CD4-positive, alpha-beta T cell (primary cell): ENCODE data around the gene SEPTIN10. TPM values are rescaled to one million over a fixed set of nuclear protein-coding genes. Genes with fewer than 3 reads are reported as not detected.

ENCODE experiments used
- ATAC-seq: fragments of 200-7000 bp; cut with Tn5 transposase; one replicate; pipeline ENCODE4 v1.10.0; 2022; ENCODE audit warnings: mild to moderate bottlenecking; ENCODE audit not compliant: poor library complexity
- CTCF ChIA-PET: fragments of 350-600 bp; sonication (Branson Sonifier 250); formaldehyde crosslinking; loops from one replicate; lab custom pipeline; 2021; ENCODE audit warnings: antibody characterized with exemption, inconsistent platforms; lab: Charles Lee
- POLR2A ChIA-PET: fragments of 350-600 bp; sonication (Branson Sonifier 250); formaldehyde crosslinking; loops from one replicate; lab custom pipeline; 2021; ENCODE audit warnings: antibody characterized with exemption, inconsistent platforms; lab: Charles Lee
- DNase-seq, 14 experiments: peaks; one replicate each; pipeline ENCODE4 v3.0.0-alpha.2; 2013 to 2020; ENCODE audit warnings: mixed read lengths in 2 of 14
- H3K27ac ChIP-seq, 2 donors: one replicate each; pipeline versions ENCODE4 v1.5.1 to v1.7.0; 2013; ENCODE audit warnings: low read length in 2 of 2, low read depth in 1 of 2, mild to moderate bottlenecking in 1 of 2
- H3K27me3 ChIP-seq, 2 experiments: 1 replicate in 1 of 2; 2 replicates in 1 of 2; pipeline versions ENCODE4 v1.6.1 to v1.7.0; 2013; ENCODE audit warnings: low read length in 2 of 2, control low read depth in 1 of 2, mild to moderate bottlenecking in 1 of 2, moderate library complexity in 1 of 2; ENCODE audit not compliant: insufficient read depth in 2 of 2, control insufficient read depth in 1 of 2
- H3K36me3 ChIP-seq: one replicate; pipeline ENCODE4 v1.6.1; 2013; ENCODE audit warnings: low read length, control low read depth; ENCODE audit not compliant: insufficient read depth
- H3K4me1 ChIP-seq: one replicate; pipeline ENCODE4 v1.6.1; 2013; ENCODE audit warnings: low read length, control low read depth; ENCODE audit not compliant: insufficient read depth
- H3K4me3 ChIP-seq: one replicate; pipeline ENCODE4 v1.5.1; 2013; ENCODE audit warnings: mild to moderate bottlenecking, low read length, moderate library complexity
- H3K9me3 ChIP-seq, 2 experiments: 1 replicate in 1 of 2; 2 replicates in 1 of 2; pipeline versions ENCODE4 v1.6.1 to v1.7.0; 2013; ENCODE audit warnings: low read length in 2 of 2, mild to moderate bottlenecking in 2 of 2, control low read depth in 1 of 2, moderate library complexity in 1 of 2; ENCODE audit not compliant: control insufficient read depth in 1 of 2, insufficient read depth in 1 of 2
- H3K27ac Mint-ChIP-seq: one replicate; pipeline ENCODE4 v1.8.0; 2020; ENCODE audit warnings: mixed read lengths
- H3K27me3 Mint-ChIP-seq: one replicate; pipeline ENCODE4 v1.8.0; 2021; ENCODE audit warnings: mixed read lengths
- H3K36me3 Mint-ChIP-seq: one replicate; pipeline ENCODE4 v1.8.0; 2021; ENCODE audit warnings: low read depth, mixed read lengths
- H3K4me1 Mint-ChIP-seq: one replicate; pipeline ENCODE4 v1.8.0; 2021; ENCODE audit warnings: low read depth, mixed read lengths
- H3K4me3 Mint-ChIP-seq: one replicate; pipeline ENCODE4 v1.8.0; 2020; ENCODE audit warnings: mild to moderate bottlenecking, mixed read lengths
- H3K9me3 Mint-ChIP-seq: one replicate; pipeline ENCODE4 v1.8.0; 2020; ENCODE audit warnings: mixed read lengths
- intact Hi-C, 2 experiments: fragments of 100-400 bp; cut with DNase I in 1 of 2; cut with micrococcal nuclease in 1 of 2; formaldehyde crosslinking; loops; one replicate each; pipeline versions ENCODE4 v1.15.1 to v1.9.0; 2023 to 2025; cut with DNase I, micrococcal nuclease
- total RNA-seq, 174 experiments: library from RNA in 2 of 174; stranded (reverse) in 2 of 174; gene quantifications; one replicate each; pipeline ENCODE4 v1.2.3 and lab custom pipeline; 2021 to 2026
- TF ChIP-seq, protein P1 (sequence below): fragments of 200-600 bp; IDR thresholded peaks from one replicate; pipeline ENCODE4 v1.8.0; 2022; ENCODE audit warnings: antibody characterized with exemption, mild to moderate bottlenecking

The SEPTIN10 gene
- total RNA-seq, 2 experiments from 2014 or later, result 2.0 to 2.6 TPM

DNA sequence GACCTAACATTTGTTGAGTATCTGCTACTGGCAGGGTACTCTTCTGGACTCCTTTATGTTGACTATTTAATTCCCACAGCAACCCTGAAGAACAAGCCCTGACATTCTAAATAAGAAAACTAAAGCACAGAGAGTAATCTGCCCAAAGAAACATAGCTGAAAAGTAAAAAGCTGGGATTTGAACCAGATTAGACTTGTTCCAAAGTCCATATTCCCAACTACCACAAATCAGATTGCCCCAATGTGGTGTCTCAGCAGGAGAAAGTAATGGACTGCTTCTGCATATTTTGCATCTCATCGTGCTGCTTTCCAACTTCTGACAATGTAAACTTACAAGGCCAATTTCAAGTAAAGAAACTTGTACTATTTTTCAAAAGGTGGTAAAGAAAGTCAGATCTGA lies 56.5 kb downstream of the SEPTIN10 start:
- Histone ChIP-seq H3K27ac (no peak overlapping the region), H3K27me3 (no peaks in the 10 kb centered on the region), H3K9me3 (no peaks in the 10 kb centered on the region), H3K4me3 (no peak overlapping the region), H3K4me1 (no peaks in the 10 kb centered on the region), H3K36me3 (no peaks in the 10 kb centered on the region)
- Mint-ChIP-seq H3K4me1 (no peaks in the 10 kb centered on the region), H3K4me3 (no peak overlapping the region), H3K9me3 (no peaks in the 10 kb centered on the region), H3K36me3 (no peaks in the 10 kb centered on the region), H3K27ac (no peak overlapping the region), H3K27me3 (no peaks in the 10 kb centered on the region)
- ATAC-seq (no peak), DNase-seq (no peak)
- TF ChIP-seq, protein P1, sequence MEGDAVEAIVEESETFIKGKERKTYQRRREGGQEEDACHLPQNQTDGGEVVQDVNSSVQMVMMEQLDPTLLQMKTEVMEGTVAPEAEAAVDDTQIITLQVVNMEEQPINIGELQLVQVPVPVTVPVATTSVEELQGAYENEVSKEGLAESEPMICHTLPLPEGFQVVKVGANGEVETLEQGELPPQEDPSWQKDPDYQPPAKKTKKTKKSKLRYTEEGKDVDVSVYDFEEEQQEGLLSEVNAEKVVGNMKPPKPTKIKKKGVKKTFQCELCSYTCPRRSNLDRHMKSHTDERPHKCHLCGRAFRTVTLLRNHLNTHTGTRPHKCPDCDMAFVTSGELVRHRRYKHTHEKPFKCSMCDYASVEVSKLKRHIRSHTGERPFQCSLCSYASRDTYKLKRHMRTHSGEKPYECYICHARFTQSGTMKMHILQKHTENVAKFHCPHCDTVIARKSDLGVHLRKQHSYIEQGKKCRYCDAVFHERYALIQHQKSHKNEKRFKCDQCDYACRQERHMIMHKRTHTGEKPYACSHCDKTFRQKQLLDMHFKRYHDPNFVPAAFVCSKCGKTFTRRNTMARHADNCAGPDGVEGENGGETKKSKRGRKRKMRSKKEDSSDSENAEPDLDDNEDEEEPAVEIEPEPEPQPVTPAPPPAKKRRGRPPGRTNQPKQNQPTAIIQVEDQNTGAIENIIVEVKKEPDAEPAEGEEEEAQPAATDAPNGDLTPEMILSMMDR, result no peak
- intact Hi-C loops, result no loop called here
- CTCF ChIA-PET, result no interaction called here
- POLR2A ChIA-PET, result no interaction called here

DNA sequence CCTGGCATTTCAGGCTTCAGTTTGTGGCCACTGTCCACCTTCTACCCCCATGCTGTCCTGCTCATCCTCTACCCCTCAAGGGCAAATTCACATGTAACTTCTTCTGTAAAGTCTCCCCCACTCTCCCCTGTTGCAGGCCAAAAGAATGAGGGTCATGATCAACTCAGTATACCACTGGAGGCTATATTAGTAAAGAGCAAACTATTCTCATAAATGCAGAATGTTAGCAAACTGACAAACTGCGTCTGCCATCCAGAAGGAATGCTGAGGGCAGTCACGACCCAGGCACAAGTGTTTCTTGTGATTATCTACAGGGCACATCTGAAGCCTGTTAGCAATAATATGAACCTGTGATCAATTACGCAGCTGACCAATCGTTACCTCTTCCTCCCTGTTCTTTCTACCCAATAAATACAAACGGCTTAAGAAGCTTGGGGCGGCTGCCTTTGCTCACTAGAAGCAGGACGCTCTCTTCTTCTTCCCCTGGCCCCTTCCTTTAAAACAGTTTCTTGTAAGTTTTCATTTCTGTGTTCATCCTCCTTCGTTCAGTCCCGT lies 58.3 kb downstream of the SEPTIN10 start:
- no peak overlapping the region for H3K4me3 ChIP-seq
- Mint-ChIP-seq H3K27me3 (no peaks in the 10 kb centered on the region), H3K4me3 (no peak overlapping the region), H3K27ac (no peak overlapping the region), H3K4me1 (no peaks in the 10 kb centered on the region), H3K36me3 (no peaks in the 10 kb centered on the region), H3K9me3 (no peaks in the 10 kb centered on the region)
- H3K27me3 ChIP-seq, result no peaks in the 10 kb centered on the region
- DNase-seq (no peak), ATAC-seq (no peak)
- intact Hi-C loops, result no loop called here
- no peak overlapping the region for H3K27ac ChIP-seq
- POLR2A ChIA-PET, result no interaction called here
- H3K4me1 ChIP-seq, result no peaks in the 10 kb centered on the region
- TF ChIP-seq, protein P1, result no peak
- CTCF ChIA-PET, result interaction anchor here (1.3 to 1.6 kb wide), 3 partner anchors 9 to 13 kb away, joined by 3 to 7 read pairs (median 6); no protein-coding TSS in a partner anchor
- H3K9me3 ChIP-seq, result no peaks in the 10 kb centered on the region
- H3K36me3 ChIP-seq, result no peaks in the 10 kb centered on the region

DNA sequence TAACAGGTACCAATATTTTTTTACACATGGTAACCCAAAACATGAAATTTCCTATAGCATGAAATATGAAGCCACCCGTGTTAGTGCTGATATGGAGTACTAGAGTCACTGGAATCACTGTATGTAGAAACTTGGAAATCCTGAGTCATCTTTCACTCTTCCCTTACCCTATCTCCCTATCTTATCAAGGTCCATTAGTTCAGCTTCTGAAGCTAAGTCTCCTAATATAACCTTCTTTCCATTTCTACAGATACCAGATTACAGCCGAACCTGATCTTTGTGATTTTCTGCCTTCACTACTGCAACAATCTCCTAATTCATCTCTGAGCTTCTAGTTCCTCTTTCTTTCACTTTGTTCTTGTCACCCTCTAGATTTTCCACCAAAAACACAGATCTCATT lies 59.0 kb downstream of the SEPTIN10 start:
- CTCF ChIA-PET, result no interaction called here
- DNase-seq, result no peak
- TF ChIP-seq, protein P1, result no peak
- no peak overlapping the region for H3K4me3 ChIP-seq
- no peaks in the 10 kb centered on the region for H3K27me3 Mint-ChIP-seq
- no peak for ATAC-seq
- no peaks in the 10 kb centered on the region for H3K36me3 Mint-ChIP-seq
- no peaks in the 10 kb centered on the region for H3K4me1 ChIP-seq
- no peaks in the 10 kb centered on the region for H3K9me3 ChIP-seq
- H3K4me3 Mint-ChIP-seq, result no peak overlapping the region
- H3K9me3 Mint-ChIP-seq, result no peaks in the 10 kb centered on the region
- H3K27me3 ChIP-seq, result no peaks in the 10 kb centered on the region
- no peaks in the 10 kb centered on the region for H3K4me1 Mint-ChIP-seq
- intact Hi-C loops, result no loop called here
- POLR2A ChIA-PET, result no interaction called here
- H3K27ac ChIP-seq, result no peak overlapping the region
- H3K27ac Mint-ChIP-seq, result no peak overlapping the region
- H3K36me3 ChIP-seq, result no peaks in the 10 kb centered on the region
